NT2/D1 (cell line): ENCODE data around the gene MYORG.

Experiments used
- YY1 ChIP-seq: IDR thresholded peaks from 2 replicates; pipeline ENCODE4 v1.6.1; 2011; ENCODE audit not compliant: insufficient read length, insufficient read depth
- ZNF274 ChIP-seq: IDR thresholded peaks from 2 replicates; pipeline ENCODE4 v1.6.1; 2011; ENCODE audit warnings: mild to moderate bottlenecking, low read depth, low read length

GRCh38 chr9:34405719-34406118 lies 29.0 kb upstream of the MYORG start:
- TF ChIP-seq YY1 (no peak), ZNF274 (no peak)
